GM19463 (cell line): Measurements from ENCODE around the gene NUDT9.
"Not testable (repeated sequence)": the region's sequence is repeated elsewhere in the genome, so short reads cannot be mapped to it uniquely, and the experiment has no call there.

ENCODE experiments used
- ATAC-seq: cut with Tn5 transposase; IDR thresholded peaks from one replicate; pipeline ENCODE4 v1.9.1; 2021; ENCODE audit warnings: mild to moderate bottlenecking, moderate library complexity; ENCODE audit not compliant: unreplicated experiment

The NUDT9 gene

GRCh38 chr4:87406902-87407301 lies 15.5 kb upstream of the NUDT9 start:
- ATAC-seq = not testable (repeated sequence)

GRCh38 chr4:87409420-87409939 lies 12.9 kb upstream of the NUDT9 start:
- no peak for ATAC-seq

- ATAC-seq = no peak
Measured at GRCh38 chr4:87410157-87410556, 12.2 kb upstream of the NUDT9 start.

- ATAC-seq = no peak
Measured at GRCh38 chr4:87410679-87411078, 11.7 kb upstream of the NUDT9 start.

GRCh38 chr4:87414816-87415215 lies 7.6 kb upstream of the NUDT9 start:
- no peak for ATAC-seq

GRCh38 chr4:87416965-87417364 lies 5.4 kb upstream of the NUDT9 start:
- ATAC-seq = no peak

GRCh38 chr4:87418410-87418809 lies 4.0 kb upstream of the NUDT9 start:
- not testable (repeated sequence) for ATAC-seq

GRCh38 chr4:87419578-87420249 lies 2.7 kb upstream of the NUDT9 start:
- ATAC-seq = no peak

GRCh38 chr4:87420276-87420830 lies 2.0 kb upstream of the NUDT9 start:
- ATAC-seq = no peak

GRCh38 chr4:87423317-87424098 lies 1.1 kb downstream of the NUDT9 start:
- ATAC-seq = no peak

GRCh38 chr4:87424099-87424543 lies 1.7 kb downstream of the NUDT9 start:
- not testable (repeated sequence) for ATAC-seq

GRCh38 chr4:87425711-87426110 lies 3.3 kb downstream of the NUDT9 start:
- no peak for ATAC-seq

GRCh38 chr4:87426865-87427517 lies 4.6 kb downstream of the NUDT9 start:
- ATAC-seq = no peak

GRCh38 chr4:87427518-87427868 lies 5.1 kb downstream of the NUDT9 start:
- no peak for ATAC-seq

GRCh38 chr4:87428979-87429378 lies 6.6 kb downstream of the NUDT9 start:
- ATAC-seq = no peak

GRCh38 chr4:87430038-87430437 lies 7.7 kb downstream of the NUDT9 start:
- ATAC-seq = no peak

GRCh38 chr4:87433342-87433741 lies 11.0 kb downstream of the NUDT9 start:
- ATAC-seq = no peak

GRCh38 chr4:87442889-87443288 lies 20.5 kb downstream of the NUDT9 start:
- no peak for ATAC-seq

- ATAC-seq = no peak
Measured at GRCh38 chr4:87444741-87445140, 22.4 kb downstream of the NUDT9 start.

GRCh38 chr4:87445964-87446363 lies 23.6 kb downstream of the NUDT9 start:
- no peak for ATAC-seq

GRCh38 chr4:87446375-87446774 lies 24.0 kb downstream of the NUDT9 start:
- ATAC-seq = not testable (repeated sequence)
